WTC11 (cell line): ENCODE data around the gene MRPL44. TPM values are rescaled to one million over a fixed set of nuclear protein-coding genes. Genes with fewer than 3 reads are reported as not detected.

Experiments used
- ATAC-seq: fragments of 200-7000 bp; cut with Tn5 transposase; 2 replicates; pipeline ENCODE4 v1.10.0; 2021; ENCODE audit warnings: mild to moderate bottlenecking, moderate library complexity
- CTCF ChIA-PET: fragments of 300-600 bp; sonication (Branson Sonifier 250); formaldehyde crosslinking; loops from one replicate; lab custom pipeline; 2021; ENCODE audit warnings: antibody characterized with exemption; lab: Charles Lee
- POLR2A ChIA-PET: fragments of 350-600 bp; sonication (Branson Sonifier 250); formaldehyde crosslinking; loops from one replicate; lab custom pipeline; 2021; ENCODE audit warnings: antibody characterized with exemption; lab: Charles Lee
- DNase-seq: peaks from one replicate; pipeline ENCODE4 v3.0.0; 2021; ENCODE audit warnings: low spot score
- H3K27ac Mint-ChIP-seq: 2 replicates; pipeline ENCODE4 v1.8.0; 2021; ENCODE audit warnings: mixed read lengths
- H3K27me3 Mint-ChIP-seq: 2 replicates; pipeline ENCODE4 v1.8.0; 2021; ENCODE audit warnings: low read depth, mild to moderate bottlenecking, moderate library complexity, mixed read lengths
- H3K36me3 Mint-ChIP-seq: 2 replicates; pipeline ENCODE4 v1.8.0; 2021; ENCODE audit warnings: mixed read lengths
- H3K4me1 Mint-ChIP-seq: 2 replicates; pipeline ENCODE4 v1.8.0; 2022; ENCODE audit warnings: mixed read lengths
- H3K4me3 Mint-ChIP-seq: 2 replicates; pipeline ENCODE4 v1.8.0; 2021; ENCODE audit warnings: mild to moderate bottlenecking, moderate library complexity, mixed read lengths
- H3K9me3 Mint-ChIP-seq: 2 replicates; pipeline ENCODE4 v1.8.0; 2021; ENCODE audit warnings: mixed read lengths
- ARID4B ChIP-seq: sonication (generic); formaldehyde crosslinking; IDR thresholded peaks from 2 replicates; pipeline ENCODE4 v1.8.0; 2023; ENCODE audit warnings: missing genetic modification reagents, mild to moderate bottlenecking, borderline replicate concordance
- ATF3 ChIP-seq: sonication (generic); formaldehyde crosslinking; conservative IDR thresholded peaks from 2 replicates; pipeline ENCODE4 v1.8.1; 2022; ENCODE audit warnings: mild to moderate bottlenecking, missing genetic modification reagents
- CTCF ChIP-seq: fragments of 200-600 bp; IDR thresholded peaks from 2 replicates; pipeline ENCODE4 v1.8.0; 2022; ENCODE audit warnings: antibody characterized with exemption
- E2F1 ChIP-seq: sonication (generic); formaldehyde crosslinking; IDR thresholded peaks from 2 replicates; pipeline ENCODE4 v1.8.0; 2022; ENCODE audit warnings: mild to moderate bottlenecking, missing genetic modification reagents
- E2F4 ChIP-seq: sonication (generic); formaldehyde crosslinking; IDR thresholded peaks from 2 replicates; pipeline ENCODE4 v1.8.1; 2022; ENCODE audit warnings: low read depth, mild to moderate bottlenecking, moderate library complexity, missing genetic modification reagents, borderline replicate concordance
- EMX1 ChIP-seq: fragments of 250-450 bp; sonication (Bioruptor Pico); IDR thresholded peaks from 2 replicates; pipeline ENCODE4 v1.8.0; 2021; ENCODE audit warnings: mild to moderate bottlenecking
- ESRRA ChIP-seq: sonication (generic); formaldehyde crosslinking; IDR thresholded peaks from 2 replicates; pipeline ENCODE4 v1.8.1; 2022; ENCODE audit warnings: mild to moderate bottlenecking, missing genetic modification reagents, borderline replicate concordance
- HMGXB4 ChIP-seq: sonication (generic); formaldehyde crosslinking; IDR thresholded peaks from 2 replicates; pipeline ENCODE4 v1.8.1; 2023; ENCODE audit warnings: mild to moderate bottlenecking, moderate library complexity, missing genetic modification reagents
- NR3C1 ChIP-seq: sonication (generic); formaldehyde crosslinking; conservative IDR thresholded peaks from 2 replicates; pipeline ENCODE4 v1.8.1; 2023; ENCODE audit warnings: low read depth, mild to moderate bottlenecking, missing genetic modification reagents
- RELA ChIP-seq: sonication (generic); formaldehyde crosslinking; IDR thresholded peaks from 2 replicates; pipeline ENCODE4 v1.8.1; 2022; ENCODE audit warnings: missing genetic modification reagents, mild to moderate bottlenecking, borderline replicate concordance
- SMAD3 ChIP-seq: sonication (generic); formaldehyde crosslinking; IDR thresholded peaks from 2 replicates; pipeline ENCODE4 v1.8.0; 2022; ENCODE audit warnings: missing genetic modification reagents, mild to moderate bottlenecking, borderline replicate concordance
- SOX15 ChIP-seq: fragments of 250-450 bp; sonication (Bioruptor Pico); IDR thresholded peaks from 2 replicates; pipeline ENCODE4 v1.9.0; 2021; ENCODE audit warnings: mild to moderate bottlenecking
- SP1 ChIP-seq: sonication (generic); formaldehyde crosslinking; conservative IDR thresholded peaks from 2 replicates; pipeline ENCODE4 v1.8.1; 2022; ENCODE audit warnings: missing genetic modification reagents
- ZBTB21 ChIP-seq: sonication (generic); formaldehyde crosslinking; IDR thresholded peaks from 2 replicates; pipeline ENCODE4 v1.8.1; 2023; ENCODE audit warnings: mild to moderate bottlenecking, missing genetic modification reagents, borderline replicate concordance
- ZMAT4 ChIP-seq: fragments of 250-450 bp; sonication (Bioruptor Pico); IDR thresholded peaks from 2 replicates; pipeline ENCODE4 v1.9.0; 2021; ENCODE audit warnings: mild to moderate bottlenecking
- ZNF138 ChIP-seq: sonication (generic); formaldehyde crosslinking; conservative IDR thresholded peaks from 2 replicates; pipeline ENCODE4 v1.8.1; 2022; ENCODE audit warnings: mild to moderate bottlenecking, moderate library complexity, missing genetic modification reagents
- ZNF671 ChIP-seq: fragments of 250-450 bp; sonication (Bioruptor Pico); IDR thresholded peaks from 2 replicates; pipeline ENCODE4 v1.8.0; 2021; ENCODE audit warnings: mild to moderate bottlenecking
- total RNA-seq: library from RNA; stranded (reverse); gene quantifications from 3 replicates; pipeline ENCODE4 v1.2.3, GENCODE V29; 2021

The MRPL44 gene
- total RNA-seq, 1 experiment from 2014 or later: 55.3 TPM

GRCh38 chr2:223994562-223995162 lies 37.4 kb downstream of the MRPL44 start:
- H3K27ac Mint-ChIP-seq: peak overlapping the region; percentile 51; the same call in 1 of the 2 replicates
- H3K9me3 Mint-ChIP-seq: no peaks in the 10 kb centered on the region
- peaks cover 8% of the 10 kb centered on the region for H3K36me3 Mint-ChIP-seq
- TF ChIP-seq NR3C1 (CRISPR knock-in tag) (no peak), ATF3 (no peak), ZMAT4 (no peak), ZNF138 (CRISPR knock-in tag) (no peak), ESRRA (CRISPR knock-in tag) (no peak), ZBTB21 (CRISPR knock-in tag) (no peak), SP1 (CRISPR knock-in tag) (no peak), CTCF (no peak), HMGXB4 (CRISPR knock-in tag) (no peak), E2F4 (no peak), SMAD3 (CRISPR knock-in tag) (no peak), ARID4B (no peak), E2F1 (CRISPR knock-in tag) (no peak), RELA (CRISPR knock-in tag) (no peak), SOX15 (CRISPR knock-in tag) (no peak), ZNF671 (CRISPR knock-in tag) (no peak), EMX1 (no peak)
- POLR2A ChIA-PET: no interaction called here
- no peak for ATAC-seq
- peaks cover 3% of the 10 kb centered on the region for H3K4me1 Mint-ChIP-seq
- CTCF ChIA-PET: interaction anchor here (1.1 to 4.5 kb wide), 7 partner anchors 11 to 289 kb away, joined by 5 to 72 read pairs (median 25); partner anchors contain the start of gene SERPINE2
- no peak for DNase-seq
- H3K4me3 Mint-ChIP-seq: no peak overlapping the region
- no peaks in the 10 kb centered on the region for H3K27me3 Mint-ChIP-seq
